ENCODE results near the gene B3GALT2.
"Not testable (repeated sequence)": the region's sequence is repeated elsewhere in the genome, so short reads cannot be mapped to it uniquely, and the experiment has no call there.

B3GALT2 gene

GRCh38 chr1:193185901-193186731, at the start of gene B3GALT2:
B3GALT2 (minus strand) TSS chr1:193186613; CDS start chr1:193181562, 5,051 bp downstream.
- no peaks in the 10 kb centered on the region for H3K9me3 ChIP-seq (ENCODE audit: insufficient read depth, low read length)
- peaks cover 40% of the 10 kb centered on the region for H3K79me2 ChIP-seq (ENCODE audit: low read length)
- H4K20me1 ChIP-seq (ENCODE audit: insufficient read depth, low read length), result peaks cover 31% of the 10 kb centered on the region; the same call in 1 of the 2 replicates
- H3K36me3 ChIP-seq (replicated peaks; ENCODE audit: low read depth, low read length), result no peaks in the 10 kb centered on the region
- H3K4me1 ChIP-seq (ENCODE audit: low read length), result peaks cover 15% of the 10 kb centered on the region
- H3K27ac ChIP-seq (ENCODE audit: low read length), result no peak within 1 kb of the TSS; the same call in 1 of the 2 replicates
- no peak within 1 kb of the TSS for H3K9ac ChIP-seq (ENCODE audit: low read length)
- H2AFZ ChIP-seq (ENCODE audit: low read depth, low read length), result no peak within 1 kb of the TSS
- peak within 1 kb of the TSS; percentile 8; the same call in 1 of the 2 replicates for H3K4me3 ChIP-seq (ENCODE audit: low read length)
- TF ChIP-seq EZH2phosphoT487 (IDR thresholded peaks at IDR 0.05; ENCODE audit: low read depth), result no peak
- TF ChIP-seq, protein P1, sequence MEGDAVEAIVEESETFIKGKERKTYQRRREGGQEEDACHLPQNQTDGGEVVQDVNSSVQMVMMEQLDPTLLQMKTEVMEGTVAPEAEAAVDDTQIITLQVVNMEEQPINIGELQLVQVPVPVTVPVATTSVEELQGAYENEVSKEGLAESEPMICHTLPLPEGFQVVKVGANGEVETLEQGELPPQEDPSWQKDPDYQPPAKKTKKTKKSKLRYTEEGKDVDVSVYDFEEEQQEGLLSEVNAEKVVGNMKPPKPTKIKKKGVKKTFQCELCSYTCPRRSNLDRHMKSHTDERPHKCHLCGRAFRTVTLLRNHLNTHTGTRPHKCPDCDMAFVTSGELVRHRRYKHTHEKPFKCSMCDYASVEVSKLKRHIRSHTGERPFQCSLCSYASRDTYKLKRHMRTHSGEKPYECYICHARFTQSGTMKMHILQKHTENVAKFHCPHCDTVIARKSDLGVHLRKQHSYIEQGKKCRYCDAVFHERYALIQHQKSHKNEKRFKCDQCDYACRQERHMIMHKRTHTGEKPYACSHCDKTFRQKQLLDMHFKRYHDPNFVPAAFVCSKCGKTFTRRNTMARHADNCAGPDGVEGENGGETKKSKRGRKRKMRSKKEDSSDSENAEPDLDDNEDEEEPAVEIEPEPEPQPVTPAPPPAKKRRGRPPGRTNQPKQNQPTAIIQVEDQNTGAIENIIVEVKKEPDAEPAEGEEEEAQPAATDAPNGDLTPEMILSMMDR (IDR thresholded peaks at IDR 0.05; ENCODE audit: low read depth, low read length), result no peak
- H3K27me3 ChIP-seq (ENCODE audit: low read depth, low read length), result no peaks in the 10 kb centered on the region
- H3K4me2 ChIP-seq (ENCODE audit: low read length), result peak within 1 kb of the TSS; percentile 49

- H3K4me2 ChIP-seq (ENCODE audit: low read length), result no peak overlapping the region
- no peak overlapping the region for H3K4me3 ChIP-seq (ENCODE audit: low read length)
- TF ChIP-seq, protein P1 (IDR thresholded peaks at IDR 0.05; ENCODE audit: low read depth, low read length), result no peak
- no peak for TF ChIP-seq EZH2phosphoT487 (IDR thresholded peaks at IDR 0.05; ENCODE audit: low read depth)
- H3K79me2 ChIP-seq (ENCODE audit: low read length), result no peaks in the 10 kb centered on the region
- no peak overlapping the region for H2AFZ ChIP-seq (ENCODE audit: low read depth, low read length)
- H3K9me3 ChIP-seq (ENCODE audit: insufficient read depth, low read length), result no peaks in the 10 kb centered on the region
- H3K4me1 ChIP-seq (ENCODE audit: low read length), result no peaks in the 10 kb centered on the region
- H3K27ac ChIP-seq (ENCODE audit: low read length), result no peak overlapping the region
- H3K27me3 ChIP-seq (ENCODE audit: low read depth, low read length), result no peaks in the 10 kb centered on the region
- no peak overlapping the region for H3K9ac ChIP-seq (ENCODE audit: low read length)
- peaks cover 10% of the 10 kb centered on the region for H3K36me3 ChIP-seq (replicated peaks; ENCODE audit: low read depth, low read length)
- H4K20me1 ChIP-seq (ENCODE audit: insufficient read depth, low read length), result no peaks in the 10 kb centered on the region
Measured at GRCh38 chr1:193234530-193234929, 48.1 kb upstream of the B3GALT2 start.

GRCh38 chr1:193231146-193231545, 44.7 kb upstream of the B3GALT2 start:
- H3K4me3 ChIP-seq (ENCODE audit: low read length); H3K4me2 ChIP-seq (ENCODE audit: low read length); H2AFZ ChIP-seq (ENCODE audit: low read depth, low read length); H3K9me3 ChIP-seq (ENCODE audit: insufficient read depth, low read length); H3K36me3 ChIP-seq (replicated peaks; ENCODE audit: low read depth, low read length); H3K27ac ChIP-seq (ENCODE audit: low read length); H3K9ac ChIP-seq (ENCODE audit: low read length); H3K27me3 ChIP-seq (ENCODE audit: low read depth, low read length); H3K4me1 ChIP-seq (ENCODE audit: low read length); H4K20me1 ChIP-seq (ENCODE audit: insufficient read depth, low read length); H3K79me2 ChIP-seq (ENCODE audit: low read length): not testable (repeated sequence)

GRCh38 chr1:193229136-193229535, 42.7 kb upstream of the B3GALT2 start:
- no peak overlapping the region for H3K9ac ChIP-seq (ENCODE audit: low read length)
- H3K9me3 ChIP-seq (ENCODE audit: insufficient read depth, low read length), result no peaks in the 10 kb centered on the region
- TF ChIP-seq, protein P1 (IDR thresholded peaks at IDR 0.05; ENCODE audit: low read depth, low read length), result no peak
- TF ChIP-seq EZH2phosphoT487 (IDR thresholded peaks at IDR 0.05; ENCODE audit: low read depth), result no peak
- H3K27ac ChIP-seq (ENCODE audit: low read length), result no peak overlapping the region
- no peaks in the 10 kb centered on the region for H3K4me1 ChIP-seq (ENCODE audit: low read length)
- no peak overlapping the region for H2AFZ ChIP-seq (ENCODE audit: low read depth, low read length)
- no peaks in the 10 kb centered on the region for H3K27me3 ChIP-seq (ENCODE audit: low read depth, low read length)
- H3K36me3 ChIP-seq (replicated peaks; ENCODE audit: low read depth, low read length), result peaks cover 6% of the 10 kb centered on the region
- no peak overlapping the region for H3K4me3 ChIP-seq (ENCODE audit: low read length)
- no peak overlapping the region for H3K4me2 ChIP-seq (ENCODE audit: low read length)
- 0 out of 2 replicates have a peak, but pooled peaks cover 4% of the 10 kb centered on the region for H4K20me1 ChIP-seq (ENCODE audit: insufficient read depth, low read length)
- 0 out of 2 replicates have a peak, but pooled peaks cover 3% of the 10 kb centered on the region for H3K79me2 ChIP-seq (ENCODE audit: low read length)
